Peyer's patch (tissue), 4 donors: ENCODE measurements around the gene RBM44. TPM values are rescaled to one million over a fixed set of nuclear protein-coding genes. Genes with fewer than 3 reads are reported as not detected.

Source experiments
- DNase-seq, 3 donors: peaks; one replicate each; pipeline ENCODE4 v3.0.0-alpha.2; 2017 to 2019
- H3K27ac ChIP-seq, 4 donors: fragments of 200-600 bp; sonication (generic); one replicate each; pipeline ENCODE4 v1.5.1; 2016 to 2019
- H3K27me3 ChIP-seq, 2 donors: fragments of 200-600 bp; sonication (generic); one replicate each; pipeline ENCODE4 v1.5.1; 2019
- H3K36me3 ChIP-seq, 3 donors: fragments of 200-600 bp; sonication (generic); one replicate each; pipeline ENCODE4 v1.5.1; 2016 to 2019
- H3K4me1 ChIP-seq, 4 donors: fragments of 200-600 bp; sonication (generic); one replicate each; pipeline ENCODE4 v1.5.1; 2016 to 2019
- H3K4me3 ChIP-seq, 4 donors: fragments of 200-600 bp; sonication (generic); 1 replicate in 3 of 4; 2 replicates in 1 of 4; pipeline ENCODE4 v1.5.1; 2016 to 2019; ENCODE audit warnings: mild to moderate bottlenecking in 1 of 4
- H3K9me3 ChIP-seq, 4 donors: fragments of 200-600 bp; sonication (generic); one replicate each; pipeline ENCODE4 v1.5.1; 2016 to 2019; ENCODE audit warnings: mild to moderate bottlenecking in 1 of 4
- POLR2A ChIP-seq, 2 donors: fragments of 450-650 bp; IDR thresholded peaks; one replicate each; pipeline ENCODE4 v1.5.1; 2017; ENCODE audit warnings: antibody characterized with exemption in 2 of 2, mild to moderate bottlenecking in 2 of 2, moderate library complexity in 2 of 2
- total RNA-seq, 4 donors: library from RNA; depleted of rRNA; stranded (reverse); fragments of >200 nt; gene quantifications; one replicate each; pipeline ENCODE4 v1.1.0, GENCODE V29; 2016
- TF ChIP-seq, protein P1 (sequence below), 6 experiments: fragments of 450-650 bp in 4 of 6; fragments of 200-600 bp in 2 of 6; sonication (generic) in 1 of 6; IDR thresholded peaks; one replicate each; pipeline ENCODE4 v1.5.1; 2017 to 2019; ENCODE audit warnings: antibody characterized with exemption in 6 of 6, mild to moderate bottlenecking in 3 of 6, moderate library complexity in 1 of 6

The RBM44 gene
- total RNA-seq, 4 donors from 2014 or later, result 0.38 to 2.5 (median 1.4) TPM

DNA sequence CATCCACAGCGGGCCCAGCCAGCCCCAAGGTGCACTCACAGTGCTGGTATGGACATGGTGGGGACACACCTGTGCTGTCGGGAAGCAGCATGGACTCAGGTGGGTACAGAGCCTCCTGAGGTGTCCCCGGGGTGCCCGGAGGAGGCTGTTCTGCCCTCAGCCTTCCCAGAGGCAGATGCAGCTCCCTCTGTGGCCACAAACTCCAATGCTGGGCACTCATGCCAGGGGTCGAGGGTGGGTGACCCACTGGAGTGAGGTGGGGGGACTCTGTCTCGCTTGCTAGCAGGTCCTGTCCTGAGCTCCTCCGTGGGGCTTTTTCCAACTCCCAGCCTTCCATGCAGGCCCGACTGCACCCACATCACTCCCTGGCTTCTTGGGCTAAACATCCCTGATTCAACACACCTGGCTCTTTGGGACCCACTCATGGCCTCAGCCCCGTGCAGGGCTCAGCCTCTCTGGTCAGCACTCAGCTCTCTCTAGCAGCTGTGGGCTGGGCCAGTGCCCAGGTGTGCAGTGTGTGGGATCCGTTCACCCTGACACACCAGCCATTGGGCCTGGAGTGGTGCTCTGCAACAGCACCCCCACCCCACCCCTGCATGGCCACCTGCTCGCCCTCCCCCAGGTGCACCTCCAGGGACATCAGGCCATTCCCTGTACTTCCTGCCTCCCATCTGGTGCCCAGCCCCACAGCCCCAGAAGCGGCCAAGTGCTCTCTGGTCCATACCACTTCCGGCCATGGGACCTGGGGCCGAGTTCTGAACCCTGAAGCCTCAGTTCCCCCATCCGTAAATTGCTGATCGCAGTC lies 76.9 kb downstream of the RBM44 start:
- Histone ChIP-seq H3K36me3 (no peaks in the 10 kb centered on the region), H3K27me3 (no peaks in the 10 kb centered on the region), H3K4me3 (no peak overlapping the region), H3K27ac (peak overlapping the region in 1 of 4 donors; percentile 26), H3K9me3 (no peaks in the 10 kb centered on the region), H3K4me1 (peaks cover 0 to 9% (median 0%) of the 10 kb centered on the region in 4 donors)
- peak in 1 of 3 donors; percentile 38 for DNase-seq
- TF ChIP-seq, protein P1, sequence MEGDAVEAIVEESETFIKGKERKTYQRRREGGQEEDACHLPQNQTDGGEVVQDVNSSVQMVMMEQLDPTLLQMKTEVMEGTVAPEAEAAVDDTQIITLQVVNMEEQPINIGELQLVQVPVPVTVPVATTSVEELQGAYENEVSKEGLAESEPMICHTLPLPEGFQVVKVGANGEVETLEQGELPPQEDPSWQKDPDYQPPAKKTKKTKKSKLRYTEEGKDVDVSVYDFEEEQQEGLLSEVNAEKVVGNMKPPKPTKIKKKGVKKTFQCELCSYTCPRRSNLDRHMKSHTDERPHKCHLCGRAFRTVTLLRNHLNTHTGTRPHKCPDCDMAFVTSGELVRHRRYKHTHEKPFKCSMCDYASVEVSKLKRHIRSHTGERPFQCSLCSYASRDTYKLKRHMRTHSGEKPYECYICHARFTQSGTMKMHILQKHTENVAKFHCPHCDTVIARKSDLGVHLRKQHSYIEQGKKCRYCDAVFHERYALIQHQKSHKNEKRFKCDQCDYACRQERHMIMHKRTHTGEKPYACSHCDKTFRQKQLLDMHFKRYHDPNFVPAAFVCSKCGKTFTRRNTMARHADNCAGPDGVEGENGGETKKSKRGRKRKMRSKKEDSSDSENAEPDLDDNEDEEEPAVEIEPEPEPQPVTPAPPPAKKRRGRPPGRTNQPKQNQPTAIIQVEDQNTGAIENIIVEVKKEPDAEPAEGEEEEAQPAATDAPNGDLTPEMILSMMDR (IDR thresholded peaks at IDR 0.05), result no peak
- no peak for TF ChIP-seq POLR2A (IDR thresholded peaks at IDR 0.05)

DNA sequence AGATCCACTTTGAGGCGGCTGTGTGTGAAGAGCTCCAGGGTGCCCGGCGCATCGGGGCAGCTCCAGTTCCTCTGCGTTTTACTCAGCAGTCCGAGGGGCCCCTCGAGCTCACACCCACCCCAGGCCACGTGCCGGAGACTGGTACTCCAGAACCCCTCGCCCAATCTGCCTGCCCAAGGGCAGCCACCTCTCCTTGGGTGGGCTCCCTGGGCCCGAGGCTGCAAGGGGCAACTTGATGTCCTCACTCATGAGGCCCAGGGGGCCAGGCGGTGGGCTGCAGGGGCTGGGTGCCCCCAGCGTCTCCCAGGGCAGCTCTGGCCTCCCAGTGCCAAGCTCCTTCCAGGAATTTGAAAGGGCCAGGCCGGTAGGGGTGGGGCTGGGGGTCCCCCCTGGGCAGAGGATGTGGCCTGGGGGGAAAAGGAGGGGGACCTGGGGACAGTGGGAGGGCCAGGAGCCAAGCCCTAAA lies 77.5 kb downstream of the RBM44 start:
- Histone ChIP-seq H3K27ac (no peak overlapping the region), H3K36me3 (no peaks in the 10 kb centered on the region), H3K9me3 (no peaks in the 10 kb centered on the region), H3K4me1 (peaks cover 0 to 9% (median 0%) of the 10 kb centered on the region in 4 donors), H3K27me3 (no peaks in the 10 kb centered on the region), H3K4me3 (no peak overlapping the region)
- TF ChIP-seq, protein P1 (IDR thresholded peaks at IDR 0.05), result no peak
- no peak for TF ChIP-seq POLR2A (IDR thresholded peaks at IDR 0.05)
- DNase-seq, result peak in 1 of 3 donors; percentile 41

DNA sequence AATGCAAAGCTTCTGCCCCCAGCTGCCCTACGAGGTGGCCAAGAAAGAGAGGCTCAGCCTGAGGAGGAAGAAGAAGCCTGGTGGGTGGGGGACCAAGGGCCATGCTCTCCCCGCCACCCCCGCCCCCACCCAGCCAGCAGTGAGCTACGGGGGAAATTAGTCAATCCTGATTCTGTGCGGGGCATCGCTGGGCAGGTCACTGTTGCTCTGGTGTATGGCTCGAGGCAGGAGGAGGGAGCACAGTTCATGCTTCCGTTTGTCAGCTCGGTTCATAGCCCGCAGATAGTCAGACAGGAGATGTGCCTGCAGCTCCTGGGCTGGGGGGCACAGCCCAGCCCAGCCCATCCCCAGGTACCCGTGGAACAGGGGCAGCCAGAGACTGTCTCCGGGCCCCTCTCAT lies 78.0 kb downstream of the RBM44 start:
- TF ChIP-seq POLR2A (IDR thresholded peaks at IDR 0.05), result no peak
- TF ChIP-seq, protein P1 (IDR thresholded peaks at IDR 0.05), result no peak
- Histone ChIP-seq H3K4me3 (no peak overlapping the region), H3K9me3 (no peaks in the 10 kb centered on the region), H3K27ac (no peak overlapping the region), H3K36me3 (no peaks in the 10 kb centered on the region), H3K4me1 (peaks cover 0 to 9% (median 0%) of the 10 kb centered on the region in 4 donors), H3K27me3 (no peaks in the 10 kb centered on the region)
- peak in 1 of 3 donors; percentile 14 for DNase-seq

DNA sequence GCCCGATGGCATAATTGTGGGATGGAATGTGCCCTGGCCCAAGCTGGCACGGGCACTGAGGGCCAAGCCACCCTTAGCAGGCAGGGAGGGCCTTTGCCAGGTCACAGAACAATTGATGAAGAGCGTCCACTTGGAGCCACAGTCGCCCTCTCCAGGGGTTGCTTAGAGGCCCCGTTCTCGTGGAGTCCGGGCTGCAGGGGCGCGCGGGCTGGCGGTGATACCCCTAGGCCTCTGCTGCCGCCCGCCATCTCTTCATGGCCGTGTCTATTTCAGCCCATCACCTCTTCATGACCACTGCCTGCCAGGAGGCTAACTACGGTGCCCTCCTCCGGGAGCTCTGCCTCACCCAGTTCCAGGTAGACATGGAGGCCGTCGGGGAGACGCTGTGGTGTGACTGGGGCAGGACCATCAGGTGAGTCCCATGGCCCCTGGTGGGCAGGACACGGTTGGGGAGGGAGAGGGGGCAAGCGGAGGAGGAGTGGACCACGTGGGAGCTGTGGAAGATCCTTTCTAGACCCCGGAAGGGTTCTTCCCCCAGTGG lies 78.4 kb downstream of the RBM44 start:
- no peak for TF ChIP-seq POLR2A (IDR thresholded peaks at IDR 0.05)
- TF ChIP-seq, protein P1 (IDR thresholded peaks at IDR 0.05), result no peak
- Histone ChIP-seq H3K9me3 (no peaks in the 10 kb centered on the region), H3K36me3 (no peaks in the 10 kb centered on the region), H3K27ac (no peak overlapping the region), H3K4me1 (peaks cover 0 to 9% (median 0%) of the 10 kb centered on the region in 4 donors), H3K4me3 (no peak overlapping the region), H3K27me3 (no peaks in the 10 kb centered on the region)
- DNase-seq, result peak in 1 of 3 donors; percentile 34

DNA sequence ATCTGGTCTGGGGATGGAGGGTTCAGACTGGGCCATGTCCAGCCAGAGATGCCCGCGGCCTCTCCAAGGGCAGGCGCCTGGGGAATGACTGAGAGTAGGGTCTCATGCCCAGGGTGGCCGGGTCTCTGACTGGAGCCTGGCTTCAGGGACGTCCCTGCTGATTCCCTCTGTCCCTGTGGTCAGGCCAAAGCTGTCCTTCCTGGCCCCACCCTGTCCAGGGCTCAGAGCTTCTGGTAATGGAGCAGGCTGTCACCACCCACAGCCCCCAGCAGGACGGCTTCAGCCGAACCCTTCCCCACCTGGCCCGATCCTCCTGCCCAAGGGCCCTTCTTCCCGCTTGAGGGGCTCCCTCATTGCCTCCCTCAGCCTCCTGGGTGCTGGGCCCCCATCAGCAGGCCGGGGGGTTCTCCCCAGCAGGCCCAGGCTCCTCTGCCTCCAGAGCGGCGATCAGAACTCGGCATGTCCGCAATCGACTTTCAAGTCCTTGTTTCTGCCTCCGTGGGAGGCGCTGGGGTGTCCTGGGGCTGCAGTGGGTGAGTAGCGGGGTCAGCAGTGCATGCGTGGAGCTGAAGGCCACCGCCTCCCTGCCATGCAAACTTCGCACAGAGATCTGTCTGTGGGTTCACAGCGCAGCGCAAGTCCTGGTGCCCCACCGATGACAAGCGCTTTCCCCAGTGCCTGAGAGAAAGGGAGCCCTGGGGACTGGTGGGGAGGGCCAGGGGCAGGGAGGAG lies 79.2 kb downstream of the RBM44 start:
- Histone ChIP-seq H3K27me3 (no peaks in the 10 kb centered on the region), H3K9me3 (no peaks in the 10 kb centered on the region), H3K4me3 (no peak overlapping the region), H3K27ac (peak overlapping the region in 1 of 4 donors; percentile 8), H3K36me3 (no peaks in the 10 kb centered on the region), H3K4me1 (peaks cover 0 to 9% (median 0%) of the 10 kb centered on the region in 4 donors)
- DNase-seq, result peak in 1 of 3 donors; percentile 36
- TF ChIP-seq POLR2A (IDR thresholded peaks at IDR 0.05), result no peak
- TF ChIP-seq, protein P1 (IDR thresholded peaks at IDR 0.05), result no peak
